Kidney (tissue), 14 donors: ENCODE measurements around the gene PAGE4. TPM values are rescaled to one million over a fixed set of nuclear protein-coding genes. Genes with fewer than 3 reads are reported as not detected.

Experiments
- DNase-seq, 5 donors: peaks; one replicate each; pipeline ENCODE4 v3.0.0-alpha.2; 2013 to 2020
- FAIRE-seq: peaks from 2 replicates; lab custom pipeline; 2012; peaks lifted over from hg19 to GRCh38; lab: Jason Lieb, UNC
- H3K27ac ChIP-seq, 2 donors: one replicate each; pipeline ENCODE4 v1.7.0; 2013; ENCODE audit warnings: low read depth in 2 of 2, low read length in 2 of 2, inconsistent platforms in 1 of 2
- H3K27me3 ChIP-seq: one replicate; pipeline ENCODE4 v1.7.1; 2013; ENCODE audit warnings: low read length, inconsistent platforms; ENCODE audit not compliant: control insufficient read depth, insufficient read depth
- H3K36me3 ChIP-seq, 3 donors: one replicate each; pipeline versions ENCODE4 v1.7.0 to v1.7.1; 2013; ENCODE audit warnings: low read length in 3 of 3, control low read depth in 1 of 3, inconsistent platforms in 1 of 3; ENCODE audit not compliant: insufficient read depth in 3 of 3, control insufficient read depth in 2 of 3
- H3K4me1 ChIP-seq, 3 donors: one replicate each; pipeline versions ENCODE4 v1.7.0 to v1.7.1; 2013; ENCODE audit warnings: low read length in 3 of 3, inconsistent platforms in 1 of 3, low read depth in 1 of 3; ENCODE audit not compliant: control insufficient read depth in 2 of 3, insufficient read depth in 2 of 3
- H3K4me3 ChIP-seq, 3 donors: one replicate each; pipeline versions ENCODE4 v1.7.0 to v1.8.1; 2013; ENCODE audit warnings: low read length in 3 of 3, control low read depth in 1 of 3, inconsistent platforms in 1 of 3
- H3K9ac ChIP-seq, 3 donors: one replicate each; pipeline versions ENCODE4 v1.7.0 to v1.7.1; 2013; ENCODE audit warnings: low read length in 3 of 3, control low read depth in 1 of 3, inconsistent platforms in 1 of 3
- H3K9me3 ChIP-seq, 3 donors: one replicate each; pipeline versions ENCODE4 v1.7.0 to v1.7.1; 2013; ENCODE audit warnings: low read length in 3 of 3, control low read depth in 1 of 3, inconsistent platforms in 1 of 3; ENCODE audit not compliant: control insufficient read depth in 2 of 3, insufficient read depth in 1 of 3
- CTCF ChIP-seq: IDR thresholded peaks from 3 replicates; pipeline ENCODE4 v1.5.1; 2012; ENCODE audit warnings: mild to moderate bottlenecking, moderate library complexity, borderline replicate concordance; ENCODE audit not compliant: insufficient read depth; ENCODE audit errors: extremely low read depth
- intact Hi-C: fragments of 100-400 bp; cut with DNase I; formaldehyde crosslinking; loops from one replicate; pipeline ENCODE4 v1.11.1; 2022
- polyA plus RNA-seq: library from polyadenylated mRNA; stranded (reverse); fragments of 350-450 nt; fragmentation: Illumina TruSeq; extraction: RNeasy Lipid Tissue Mini Kit (QIAGEN cat#74804); gene quantifications from one replicate; pipeline ENCODE4 v1.2.3, GENCODE V29; 2014; ENCODE audit warnings: low read depth, low replicate concordance; ENCODE audit not compliant: insufficient read depth
- total RNA-seq: library from RNA; stranded (reverse); fragmentation: NEBNext Ultra II Directional; extraction: Animal tissue kit (Norgen Biotek cat#: 25700); gene quantifications from one replicate; pipeline ENCODE4 v1.2.1, GENCODE V29; 2021
- donor health status: control.
- donor health status: control.
- donor health status: control.
- donor health status: control.
- donor health status: control.
- donor health status: DM: yes; HTN: yes; CAD: no.
- donor health status: Normal renal cell carcinoma (clear cell type).

Gene PAGE4
- total and polyA plus RNA-seq, 2 donors from 2014 or later: not detected

- FAIRE-seq (no peak), DNase-seq (no peak)
- H3K27ac ChIP-seq: no peak overlapping the region
- H3K4me1 ChIP-seq: no peaks in the 10 kb centered on the region
- no peak overlapping the region for H3K9ac ChIP-seq
- intact Hi-C loops: no loop called here
- peaks cover 0 to 1% (median 0%) of the 10 kb centered on the region in 3 donors for H3K9me3 ChIP-seq
- TF ChIP-seq CTCF: no peak
- no peak overlapping the region for H3K4me3 ChIP-seq
- no peaks in the 10 kb centered on the region for H3K36me3 ChIP-seq
- H3K27me3 ChIP-seq: no peaks in the 10 kb centered on the region
These were observed 35.4 kb upstream of the PAGE4 start for GRCh38 chrX:49793686-49794085.

- no peak for TF ChIP-seq CTCF
- Histone ChIP-seq H3K27me3 (no peaks in the 10 kb centered on the region), H3K9me3 (peaks cover 0 to 1% (median 0%) of the 10 kb centered on the region in 3 donors), H3K4me3 (no peak overlapping the region), H3K27ac (no peak overlapping the region), H3K9ac (no peak overlapping the region), H3K36me3 (no peaks in the 10 kb centered on the region), H3K4me1 (no peaks in the 10 kb centered on the region)
- peak; percentile 58 for FAIRE-seq
- DNase-seq: no peak
- intact Hi-C loops: no loop called here
These were observed 29.3 kb upstream of the PAGE4 start for GRCh38 chrX:49799828-49800227.

- intact Hi-C loops: no loop called here
- Histone ChIP-seq H3K27me3 (no peaks in the 10 kb centered on the region), H3K4me3 (no peak overlapping the region), H3K9ac (no peak overlapping the region), H3K27ac (no peak overlapping the region), H3K36me3 (no peaks in the 10 kb centered on the region), H3K4me1 (no peaks in the 10 kb centered on the region), H3K9me3 (no peaks in the 10 kb centered on the region)
- DNase-seq (peak in 1 of 5 donors; percentile 19), FAIRE-seq (no peak)
- no peak for TF ChIP-seq CTCF
These were observed 19.0 kb upstream of the PAGE4 start for GRCh38 chrX:49809891-49810632.
